ENCODE measurements around the gene OAF. TPM values are rescaled to one million over a fixed set of nuclear protein-coding genes. Genes with fewer than 3 reads are reported as not detected.
"Not testable (repeated sequence)": the region's sequence is repeated elsewhere in the genome, so short reads cannot be mapped to it uniquely, and the experiment has no call there.

OAF gene
- total RNA-seq, 1 donor from 2014 or later = 6.3 TPM

GRCh38 chr11:120238968-120239620 lies 28.3 kb downstream of the OAF start:
- DNase-seq (ENCODE audit: low read depth) = no peak

GRCh38 chr11:120239713-120240640 lies 29.1 kb downstream of the OAF start, which contains the start of gene POU2F3:
TSS of gene POU2F3 (plus strand) at chr11:120240140. CDS start at chr11:120240344, 204 bp downstream.
- DNase-seq (ENCODE audit: low read depth) = no peak

GRCh38 chr11:120240866-120241265 lies 30.0 kb downstream of the OAF start:
- DNase-seq (ENCODE audit: low read depth) = no peak

GRCh38 chr11:120241277-120241676 lies 30.4 kb downstream of the OAF start:
- DNase-seq (ENCODE audit: low read depth) = no peak

- no peak for DNase-seq (ENCODE audit: low read depth)
Measured at GRCh38 chr11:120243221-120243620, 32.4 kb downstream of the OAF start.

- DNase-seq (ENCODE audit: low read depth) = no peak
Measured at GRCh38 chr11:120244476-120245365, 33.9 kb downstream of the OAF start.

- DNase-seq (ENCODE audit: low read depth) = no peak
Measured at GRCh38 chr11:120245434-120245833, 34.6 kb downstream of the OAF start.

- peak; percentile 66 for DNase-seq (ENCODE audit: low read depth)
Measured at GRCh38 chr11:120248551-120249278, 37.9 kb downstream of the OAF start.

GRCh38 chr11:120249279-120250262 lies 38.7 kb downstream of the OAF start:
- DNase-seq (ENCODE audit: low read depth) = no peak

GRCh38 chr11:120253377-120253776 lies 42.5 kb downstream of the OAF start:
- DNase-seq (ENCODE audit: low read depth) = not testable (repeated sequence)

GRCh38 chr11:120254788-120255518 lies 44.1 kb downstream of the OAF start:
- no peak for DNase-seq (ENCODE audit: low read depth)

- no peak for DNase-seq (ENCODE audit: low read depth)
Measured at GRCh38 chr11:120255519-120255866, 44.7 kb downstream of the OAF start.

- no peak for DNase-seq (ENCODE audit: low read depth)
Measured at GRCh38 chr11:120256178-120256577, 45.3 kb downstream of the OAF start.

- DNase-seq (ENCODE audit: low read depth) = no peak
Measured at GRCh38 chr11:120256779-120257178, 45.9 kb downstream of the OAF start.

- DNase-seq (ENCODE audit: low read depth) = no peak
Measured at GRCh38 chr11:120257346-120257745, 46.5 kb downstream of the OAF start.

GRCh38 chr11:120258661-120259060 lies 47.8 kb downstream of the OAF start:
- DNase-seq (ENCODE audit: low read depth) = no peak

- DNase-seq (ENCODE audit: low read depth) = no peak
Measured at GRCh38 chr11:120259241-120259640, 48.4 kb downstream of the OAF start.

GRCh38 chr11:120259988-120260565 lies 49.2 kb downstream of the OAF start:
- no peak for DNase-seq (ENCODE audit: low read depth)
